Measurements from ENCODE around the gene AXIN2. TPM values are rescaled to one million over a fixed set of nuclear protein-coding genes. Genes with fewer than 3 reads are reported as not detected.

Gene AXIN2
- total RNA-seq (2021; ENCODE audit: unreplicated experiment) (2.4 TPM), Bru-seq, nascent RNA (percentile 44 among the genes with signal in this experiment), BruChase-seq, experiment 1, labeled RNA remaining after a 2-hour chase (percentile 45 among the genes with signal in this experiment), BruChase-seq, experiment 2, labeled RNA remaining after a 6-hour chase (percentile 44 among the genes with signal in this experiment)
- polyA plus RNA-seq (2012; ENCODE audit: insufficient read length), result 2.0 TPM
- long read RNA-seq, full-length matches to known transcripts, result 1 of 4 reads
- long read RNA-seq, partial matches to known transcripts, result 2 of 4 reads
- long read RNA-seq, other reads (novel, unspliced or antisense), result 1 of 4 reads

- H3K27ac ChIP-seq (ENCODE audit: low read length), result no peak within 1 kb of the TSS
- H3K36me3 ChIP-seq (ENCODE audit: control insufficient read depth, insufficient read depth, low read length), result peaks cover 8% of the 10 kb centered on the region; the same call in 1 of the 2 replicates
- intact Hi-C loops (cut with micrococcal nuclease; ENCODE audit: unreplicated experiment), result no loop called here
- ATAC-seq (peak; percentile 93), DNase-seq (ENCODE audit: low read depth, low spot score) (no peak)
- peak within 1 kb of the TSS; percentile 57 to 58 for H3K4me3 ChIP-seq (ENCODE audit: low read depth in 2 of 2, low read length in 2 of 2)
- ChIA-PET POLR2A (no interaction called here), CTCF (no interaction called here)
- H3K4me1 ChIP-seq (ENCODE audit: control insufficient read depth, insufficient read depth, low read length), result peaks cover 3% of the 10 kb centered on the region; the same call in 1 of the 2 replicates
- TF ChIP-seq TCF7L2 (IDR thresholded peaks at IDR 0.05; ENCODE audit: low read depth, low read length) (peak; percentile 98), REST (IDR thresholded peaks at IDR 0.05; ENCODE audit: insufficient read depth in 1 of 2, low read depth in 2 of 2, low read length in 1 of 2) (no peak)
- no peaks in the 10 kb centered on the region for H3K27me3 ChIP-seq (ENCODE audit: control insufficient read depth, insufficient read depth, low read length)
- in situ Hi-C loops (cut with HindIII; ENCODE audit: low pct_unique_long_range_greater_than_20kb, low sequenced_read_pairs), result no loop called here
- no peaks in the 10 kb centered on the region for H3K9me3 ChIP-seq (ENCODE audit: control insufficient read depth, insufficient read depth, low read depth, low read length)
- BruUV-seq (replicated peaks), result no TSS peak
Observed at GRCh38 chr17:65561452-65562205, at the start of gene AXIN2. TSS of gene AXIN2 (minus strand) at chr17:65561648. CDS start at chr17:65558620, 3,028 bp downstream.

- ChIA-PET POLR2A (no interaction called here), CTCF (no interaction called here)
- Histone ChIP-seq H3K9me3 (ENCODE audit: control insufficient read depth, insufficient read depth, low read depth, low read length) (no peaks in the 10 kb centered on the region), H3K36me3 (ENCODE audit: control insufficient read depth, insufficient read depth, low read length) (no peaks in the 10 kb centered on the region), H3K27me3 (ENCODE audit: control insufficient read depth, insufficient read depth, low read length) (no peaks in the 10 kb centered on the region), H3K4me1 (ENCODE audit: control insufficient read depth, insufficient read depth, low read length) (no peaks in the 10 kb centered on the region), H3K4me3 (ENCODE audit: low read depth in 2 of 2, low read length in 2 of 2) (no peak overlapping the region), H3K27ac (ENCODE audit: low read length) (no peak overlapping the region)
- DNase-seq (ENCODE audit: low read depth, low spot score) (no peak), ATAC-seq (no peak)
- no TSS peak for BruUV-seq (replicated peaks)
- in situ Hi-C loops (cut with HindIII; ENCODE audit: low pct_unique_long_range_greater_than_20kb, low sequenced_read_pairs) (no loop called here), intact Hi-C loops (cut with micrococcal nuclease; ENCODE audit: unreplicated experiment) (no loop called here)
- TF ChIP-seq REST (IDR thresholded peaks at IDR 0.05; ENCODE audit: insufficient read depth in 1 of 2, low read depth in 2 of 2, low read length in 1 of 2), result no peak
- no peak for TF ChIP-seq SIN3A (IDR thresholded peaks at IDR 0.05; ENCODE audit: borderline replicate concordance, insufficient read depth, low read depth, low read length)
- TF ChIP-seq TCF7L2 (IDR thresholded peaks at IDR 0.05; ENCODE audit: low read depth, low read length), result no peak
- no peak for TF ChIP-seq CTCF (IDR thresholded peaks at IDR 0.05)
- TF ChIP-seq POLR2AphosphoS5 (IDR thresholded peaks at IDR 0.05; ENCODE audit: low read depth, low read length), result no peak
Observed at GRCh38 chr17:65609749-65610148, 48.3 kb upstream of the AXIN2 start.
